GM21619 (cell line): Measurements from ENCODE around the gene MNS1.
"Not testable (repeated sequence)": the region's sequence is repeated elsewhere in the genome, so short reads cannot be mapped to it uniquely, and the experiment has no call there.

Source experiments
- ATAC-seq: cut with Tn5 transposase; IDR thresholded peaks from one replicate; pipeline ENCODE4 v1.9.1; 2021; ENCODE audit not compliant: unreplicated experiment

Gene MNS1

GRCh38 chr15:56456229-56456628 is 8.7 kb downstream of the MNS1 start:
- ATAC-seq, result no peak

DNA sequence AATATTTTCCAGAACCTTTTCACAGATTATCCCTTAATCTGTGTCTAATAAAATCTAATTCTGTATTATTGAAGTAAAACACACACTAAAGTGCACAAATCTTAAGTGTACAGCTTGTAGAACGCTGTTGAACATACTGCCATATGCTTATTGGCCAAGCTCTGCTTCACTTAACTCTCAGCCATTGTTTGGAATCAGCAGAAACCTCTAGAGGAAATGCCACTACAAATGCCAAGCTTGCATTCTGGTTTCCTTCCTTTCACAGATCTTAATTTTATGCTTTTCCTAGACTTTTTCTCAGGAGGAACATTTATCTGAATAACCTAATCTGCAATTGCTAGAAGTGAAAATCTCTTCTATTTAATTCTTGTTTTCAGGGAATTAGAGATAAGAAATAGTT is 10.1 kb downstream of the MNS1 start:
- ATAC-seq, result no peak

DNA sequence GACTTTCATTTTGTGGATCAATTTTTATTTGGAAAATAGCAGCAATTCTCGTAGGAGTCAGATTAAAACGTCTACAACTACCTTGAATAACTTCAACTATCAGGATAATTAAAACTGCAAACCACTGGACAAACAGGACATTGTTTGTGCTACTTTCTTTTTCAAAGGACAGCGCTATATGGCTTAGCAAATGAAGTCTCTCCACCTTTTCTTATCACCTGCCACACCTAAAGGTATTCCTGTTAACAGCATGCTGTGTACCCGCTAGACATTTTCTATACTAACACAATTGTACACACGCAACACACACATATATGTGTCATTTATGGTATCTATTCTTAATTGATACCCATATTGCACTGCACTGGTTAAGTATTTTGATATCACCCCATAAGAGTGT is 19.2 kb downstream of the MNS1 start:
- ATAC-seq, result no peak

GRCh38 chr15:56442354-56442753 is 22.6 kb downstream of the MNS1 start:
- ATAC-seq, result no peak

GRCh38 chr15:56440214-56440770 is 24.6 kb downstream of the MNS1 start:
- ATAC-seq, result no peak

DNA sequence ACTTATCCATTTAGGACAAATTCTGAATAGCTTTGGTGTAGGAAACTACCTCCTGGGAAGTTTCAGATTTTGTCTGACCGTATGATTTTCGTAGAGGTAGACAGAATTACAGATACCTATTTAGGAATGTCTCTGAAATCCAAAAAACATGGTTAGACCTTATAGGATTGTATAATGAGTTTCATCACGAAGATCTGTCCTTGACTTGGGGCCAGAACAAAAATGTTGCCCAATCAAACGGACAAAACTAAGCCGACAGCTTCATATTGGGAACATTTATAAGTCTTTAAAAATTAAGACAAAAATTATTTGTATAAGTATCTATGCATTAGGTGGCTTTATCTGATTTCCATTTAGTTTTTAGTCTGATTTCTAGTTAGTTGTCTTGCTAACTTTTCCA is 32.6 kb downstream of the MNS1 start:
- no peak for ATAC-seq

DNA sequence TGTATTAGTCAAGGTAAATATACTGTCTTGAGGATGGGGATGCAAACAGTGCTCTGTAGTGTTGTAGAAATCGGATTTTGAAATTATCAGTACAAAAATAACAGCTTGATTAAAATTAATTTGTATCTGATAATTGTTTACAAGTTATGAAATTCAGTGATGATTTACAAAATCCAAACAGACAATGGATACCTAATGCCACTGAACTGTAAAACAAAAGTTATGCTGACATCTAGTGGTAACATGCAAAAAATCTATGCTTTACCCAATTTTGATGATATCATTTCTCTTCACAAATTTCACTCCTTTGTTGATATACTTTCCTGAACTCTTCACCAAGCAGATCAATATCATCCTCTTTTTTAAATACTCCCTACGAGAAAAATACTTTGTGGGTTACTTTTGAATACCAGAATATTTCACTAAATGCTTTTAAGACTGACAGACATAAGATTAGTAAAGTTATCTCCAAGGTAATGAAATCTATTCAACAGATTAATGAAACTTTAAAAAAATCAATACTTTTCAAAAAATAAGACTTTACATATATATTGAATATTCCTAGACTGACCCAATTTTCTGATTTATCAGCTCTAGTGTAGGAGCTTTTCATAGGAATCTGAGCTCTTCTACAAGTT is 36.0 kb downstream of the MNS1 start:
- ATAC-seq, result no peak

DNA sequence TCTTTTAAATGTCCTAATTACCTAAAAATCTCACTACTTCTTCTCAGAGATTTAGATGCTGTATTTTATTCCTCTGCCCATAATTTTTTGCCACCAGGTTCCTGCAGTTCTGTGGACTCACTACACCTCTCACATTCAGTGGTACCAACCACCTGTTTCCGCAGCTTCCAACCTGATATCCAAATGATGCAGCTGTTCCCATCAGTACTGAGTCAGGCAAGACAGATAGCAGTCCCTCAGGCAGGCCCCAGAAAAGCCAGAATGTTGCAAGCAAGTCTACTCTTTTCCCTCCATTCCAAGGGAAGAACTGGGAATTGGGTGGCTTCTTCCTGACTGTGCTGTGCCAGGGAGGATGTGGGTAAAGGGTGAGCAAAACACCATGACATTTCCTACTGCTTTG is 39.0 kb downstream of the MNS1 start:
- ATAC-seq, result no peak

DNA sequence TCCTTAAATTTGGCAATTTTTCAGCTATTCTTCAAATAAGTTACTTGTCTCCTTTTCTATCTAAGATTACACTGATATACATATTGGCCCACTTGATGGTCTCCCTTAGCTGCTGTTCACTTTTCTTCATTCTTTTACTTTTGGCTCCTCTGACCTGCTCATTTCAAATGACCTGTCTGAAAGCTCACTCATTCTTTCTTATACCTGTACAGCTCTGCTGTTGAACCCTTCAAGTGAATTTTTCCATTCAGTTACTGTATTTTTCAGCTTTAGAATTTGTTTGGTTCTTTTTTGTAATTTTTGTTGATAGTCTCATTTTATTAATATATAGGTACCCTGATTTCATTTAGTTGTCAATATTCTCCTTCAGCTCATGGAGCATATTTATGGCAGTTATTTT is 39.7 kb downstream of the MNS1 start:
- no peak for ATAC-seq

- ATAC-seq, result not testable (repeated sequence)
Measured at GRCh38 chr15:56413114-56413733, 51.7 kb downstream of the MNS1 start.

DNA sequence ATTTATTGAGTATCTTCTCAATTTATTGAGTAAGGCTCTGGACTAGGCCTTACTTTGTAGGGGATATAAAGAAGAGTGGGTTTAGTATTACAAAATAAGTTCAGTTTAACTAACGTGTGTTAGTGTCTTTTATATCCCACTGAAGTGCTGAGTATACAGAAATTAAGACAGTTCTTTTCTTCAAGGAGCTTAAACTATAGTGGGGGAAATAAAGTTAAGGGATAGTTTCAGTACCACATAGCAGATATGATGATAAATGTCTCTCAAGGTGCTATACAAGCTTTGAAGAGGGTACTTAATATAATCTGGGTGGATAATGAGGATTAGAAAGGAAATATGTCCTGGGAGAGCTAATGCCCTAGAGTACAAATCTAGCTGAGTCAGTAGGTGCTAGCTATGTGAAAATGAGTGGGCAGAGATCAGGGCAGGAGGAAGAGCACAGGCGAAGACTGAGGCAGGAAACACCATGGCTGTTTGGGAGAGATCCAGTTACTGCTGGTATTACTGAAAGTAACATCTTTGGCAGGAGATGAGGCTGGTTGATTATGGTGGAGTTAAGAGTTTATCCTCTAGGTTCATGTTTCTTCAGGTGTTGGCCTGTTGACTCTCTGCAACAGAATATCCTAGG is 53.7 kb downstream of the MNS1 start:
- ATAC-seq, result no peak

DNA sequence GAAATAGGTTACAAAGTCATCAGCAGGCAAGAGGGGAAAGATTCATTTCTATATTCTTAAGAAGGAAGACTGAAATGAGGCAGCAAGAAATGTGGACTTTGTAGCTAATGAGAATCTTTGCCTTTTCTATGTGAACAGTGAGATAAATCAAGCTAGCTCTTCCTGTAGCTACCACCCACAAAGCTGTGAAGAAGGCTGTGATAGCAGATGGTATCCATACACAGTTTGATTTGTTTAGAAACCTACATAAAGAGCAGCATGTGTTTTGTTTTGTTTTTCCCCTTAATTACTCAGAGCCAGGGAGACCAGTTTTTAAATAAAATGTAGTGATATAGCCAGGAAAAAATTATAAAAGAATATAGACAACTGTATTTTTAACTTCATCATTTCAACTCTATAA is 54.2 kb downstream of the MNS1 start:
- no peak for ATAC-seq

GRCh38 chr15:56399209-56399608 is 65.7 kb downstream of the MNS1 start:
- not testable (repeated sequence) for ATAC-seq

DNA sequence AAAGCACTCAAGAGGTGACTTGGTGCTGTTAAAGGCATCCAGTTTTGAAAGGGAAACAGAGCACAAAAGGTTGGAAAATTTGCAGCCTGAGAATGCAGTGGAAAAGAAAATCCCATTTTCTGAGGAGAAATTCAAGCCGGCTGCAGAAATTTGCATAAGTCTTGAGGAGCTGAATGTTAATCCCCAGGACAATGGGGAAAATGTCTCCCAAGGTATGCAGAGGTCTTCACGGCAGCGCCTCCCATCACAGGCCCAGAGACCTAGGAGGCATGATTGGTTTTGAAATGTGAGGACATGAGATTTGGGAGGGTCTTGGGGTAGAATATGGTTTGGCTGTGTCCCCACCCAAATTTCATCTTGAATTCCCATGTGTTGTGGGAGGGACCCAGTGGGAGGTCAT is 67.6 kb downstream of the MNS1 start:
- not testable (repeated sequence) for ATAC-seq

GRCh38 chr15:56394909-56395308 is 70.0 kb downstream of the MNS1 start:
- ATAC-seq, result no peak

GRCh38 chr15:56393277-56393676 is 71.7 kb downstream of the MNS1 start:
- ATAC-seq, result no peak

- no peak for ATAC-seq
Measured at GRCh38 chr15:56390739-56391267, 74.1 kb downstream of the MNS1 start.

- ATAC-seq, result no peak
Measured at GRCh38 chr15:56385908-56386307, 79.0 kb downstream of the MNS1 start.

- no peak for ATAC-seq
Measured at GRCh38 chr15:56383010-56383409, 81.9 kb downstream of the MNS1 start.
